T-helper 2 cell treated with Interferon-gamma antibody and Interleukin-4, amounts not matched to agents 100 ng/mL and 5 ng/mL, for 36 hours (primary cell): Measurements from ENCODE around the gene TMEM147. TPM values are rescaled to one million over a fixed set of nuclear protein-coding genes. Genes with fewer than 3 reads are reported as not detected.
"Not testable (repeated sequence)": the region's sequence is repeated elsewhere in the genome, so short reads cannot be mapped to it uniquely, and the experiment has no call there.

ENCODE experiments used
- intact Hi-C: fragments of 100-400 bp; cut with micrococcal nuclease; formaldehyde crosslinking; loops from one replicate; pipeline ENCODE4 v1.15.1; 2023
- total RNA-seq: library from RNA; stranded (reverse); gene quantifications from 2 replicates; pipeline ENCODE4 v1.2.3, GENCODE V29; 2022

Gene TMEM147
- total RNA-seq, 1 donor from 2014 or later = 58.6 TPM

DNA sequence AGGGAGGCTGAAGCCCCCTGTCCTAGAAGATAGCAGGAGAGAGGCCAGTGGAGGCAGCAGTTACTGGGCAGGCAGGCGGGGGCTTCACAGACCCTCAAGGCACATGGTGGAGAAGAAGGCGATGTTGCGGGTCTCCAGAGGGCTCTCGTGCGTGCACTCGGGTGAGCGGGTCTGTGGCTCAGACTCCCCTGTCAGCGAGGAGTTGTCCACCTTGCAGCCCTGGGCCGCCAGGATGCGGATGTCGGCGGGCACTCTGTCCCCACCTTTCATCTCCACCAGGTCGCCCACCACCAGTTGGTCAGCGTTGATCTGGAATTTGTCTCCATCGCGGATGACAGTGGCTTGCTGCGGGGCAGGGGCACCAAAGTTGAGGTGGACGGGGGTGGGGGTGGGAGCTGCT lies 14.8 kb downstream of the TMEM147 start:
- intact Hi-C loops = no loop called here

DNA sequence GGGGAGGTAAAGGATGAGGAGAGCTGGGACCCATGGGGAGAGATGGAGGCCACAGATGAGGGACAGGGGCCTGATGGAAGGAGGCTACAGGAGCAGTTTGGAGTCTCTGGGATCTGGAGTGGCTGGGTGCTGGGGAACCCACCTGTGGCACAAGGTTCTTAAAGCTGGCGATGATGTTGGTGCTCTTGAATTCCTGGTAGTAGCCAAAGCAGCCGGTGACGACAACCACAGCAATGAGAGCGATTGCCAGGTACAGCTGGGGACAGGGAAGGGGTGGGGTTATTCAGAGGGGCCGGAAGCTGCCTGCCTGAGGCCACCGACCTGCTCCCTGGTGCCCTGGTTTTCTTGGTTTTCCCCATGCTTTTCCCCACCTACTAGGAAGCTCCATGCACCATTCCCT lies 15.3 kb downstream of the TMEM147 start:
- intact Hi-C loops = no loop called here

DNA sequence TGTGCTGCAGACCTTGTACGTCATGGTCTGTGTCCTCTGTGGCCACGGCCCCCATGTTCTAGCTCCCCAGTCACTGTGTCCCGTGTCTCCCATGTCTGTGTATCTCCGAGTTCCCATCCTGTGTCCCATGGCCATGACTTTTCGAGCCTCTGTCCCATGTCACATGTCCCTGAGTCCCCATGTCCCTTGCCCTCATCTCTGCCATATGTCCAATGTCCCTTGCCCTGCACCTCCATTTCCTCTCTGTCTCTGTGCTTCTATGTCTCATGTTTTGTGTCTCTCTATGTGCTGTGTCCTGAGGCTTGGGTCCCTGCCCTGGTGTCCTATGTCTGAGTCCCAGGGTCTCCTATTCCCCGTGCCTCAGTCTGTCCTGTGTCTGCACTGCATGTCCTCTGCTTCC lies 16.0 kb downstream of the TMEM147 start:
- intact Hi-C loops = no loop called here

DNA sequence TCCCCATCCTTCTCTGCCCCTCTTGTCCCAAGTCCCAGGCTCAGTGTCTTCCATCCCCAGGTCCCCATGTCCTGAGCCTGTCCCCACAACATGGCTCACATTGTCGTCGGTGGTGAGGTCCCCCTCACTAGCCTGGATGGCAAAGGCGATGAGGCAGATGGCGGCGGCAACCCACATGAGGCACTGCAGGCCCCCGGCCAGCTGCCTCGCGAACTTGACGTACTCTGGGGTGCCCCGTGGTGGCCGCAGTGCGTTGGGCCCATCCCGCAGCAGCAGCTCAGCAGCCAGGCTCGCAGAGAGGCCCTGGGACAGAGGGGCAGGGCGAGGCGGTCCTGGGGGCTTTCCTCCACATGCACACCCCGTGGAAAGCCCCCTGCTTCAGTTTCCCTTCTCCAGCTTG lies 16.9 kb downstream of the TMEM147 start:
- intact Hi-C loops = no loop called here

DNA sequence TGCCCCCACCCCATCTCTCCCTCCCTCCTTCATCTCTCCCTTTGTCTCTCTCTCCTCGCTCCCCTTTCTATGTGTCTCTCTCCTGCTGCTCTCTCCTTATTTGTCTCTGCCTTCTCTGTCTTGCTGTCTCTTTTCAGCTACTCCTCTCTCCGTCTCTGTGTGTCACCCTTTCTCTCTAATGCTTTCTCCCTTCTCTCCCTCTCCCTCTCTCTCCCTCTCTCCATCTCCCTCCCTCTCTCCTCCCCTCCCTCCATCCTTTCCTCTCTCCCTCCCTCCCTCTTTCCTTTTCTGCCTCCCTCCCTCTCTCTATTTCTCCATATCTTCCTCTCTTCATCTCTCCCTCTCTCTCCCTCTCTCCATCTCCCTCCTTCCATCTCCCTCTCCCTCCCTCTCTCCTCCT lies 17.4 kb downstream of the TMEM147 start:
- intact Hi-C loops = no loop called here

DNA sequence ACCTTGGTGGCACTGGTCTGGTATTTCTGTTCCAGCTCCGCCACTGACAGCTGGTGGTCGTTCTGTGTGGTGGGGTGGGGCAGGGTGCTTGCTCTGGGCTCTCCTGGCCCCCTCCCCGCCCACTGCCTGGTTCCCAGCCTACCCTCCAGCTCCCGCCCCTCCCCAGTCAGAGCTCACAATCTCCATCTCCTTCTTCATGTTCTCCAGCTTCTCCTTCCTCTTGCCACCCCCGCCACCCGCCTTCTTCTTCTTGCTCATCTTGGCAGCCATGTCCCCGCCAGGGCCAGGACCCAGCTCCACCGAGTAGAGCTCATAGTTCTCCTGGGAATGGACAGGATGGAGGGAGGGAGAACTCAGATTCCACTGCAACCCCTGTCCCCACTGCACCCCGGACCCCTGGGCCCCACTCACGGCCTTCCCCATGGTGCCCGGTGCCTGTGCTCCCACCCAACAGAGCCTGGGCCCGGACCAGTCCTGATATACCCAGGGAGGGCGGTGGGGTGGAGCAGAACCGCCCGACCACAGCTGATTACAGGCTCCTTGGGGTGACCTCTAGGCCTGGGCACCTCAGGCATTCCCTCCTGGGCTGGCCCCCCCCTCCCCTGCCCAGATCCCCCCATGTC lies 17.9 kb downstream of the TMEM147 start, which contains the start of gene ATP4A:
TSS of gene ATP4A (minus strand) at position 452 of the 623 bp plus-strand sequence. CDS start at position 423, 29 bp downstream.
- intact Hi-C loops = no loop called here

DNA sequence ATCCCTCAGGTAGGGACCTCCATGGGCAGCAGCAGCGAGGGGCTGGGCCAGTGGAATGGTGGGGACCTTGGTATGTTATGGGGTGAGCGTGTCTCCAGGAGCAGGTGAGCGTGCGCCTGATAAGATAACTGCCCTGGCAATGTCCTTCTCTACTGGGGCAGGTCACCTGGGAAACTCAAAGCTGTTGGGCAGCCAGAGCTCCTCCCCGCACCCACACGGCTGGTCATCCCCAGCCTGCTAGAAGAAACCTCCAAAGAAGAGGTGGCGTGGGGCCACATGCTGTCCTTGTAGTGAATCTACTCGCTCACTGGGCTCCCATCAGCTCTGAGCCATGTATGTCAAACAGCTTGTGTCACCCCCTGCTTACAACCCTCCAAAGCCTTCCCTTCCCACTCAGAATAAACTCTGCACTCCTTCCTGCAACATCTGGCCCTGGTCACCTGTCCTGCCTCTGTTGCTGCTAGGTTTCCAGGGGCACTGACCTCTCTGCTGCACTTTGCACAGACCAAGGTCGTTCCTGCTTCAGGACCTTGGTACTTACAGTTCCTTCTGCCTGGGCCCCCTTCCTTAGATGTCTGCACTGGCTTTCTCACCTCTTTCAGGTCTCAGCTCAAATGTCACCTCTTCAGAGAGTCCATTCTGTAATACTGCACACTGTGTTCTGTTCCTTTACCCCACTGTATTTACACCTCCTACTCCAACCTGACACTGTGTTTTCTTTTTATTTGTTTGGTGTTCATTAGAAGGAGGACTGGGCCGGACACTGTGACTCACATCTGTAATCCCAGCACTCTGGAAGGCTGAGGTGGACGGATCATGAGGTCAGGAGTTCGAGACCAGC lies 19.8 kb downstream of the TMEM147 start:
- intact Hi-C loops = no loop called here

DNA sequence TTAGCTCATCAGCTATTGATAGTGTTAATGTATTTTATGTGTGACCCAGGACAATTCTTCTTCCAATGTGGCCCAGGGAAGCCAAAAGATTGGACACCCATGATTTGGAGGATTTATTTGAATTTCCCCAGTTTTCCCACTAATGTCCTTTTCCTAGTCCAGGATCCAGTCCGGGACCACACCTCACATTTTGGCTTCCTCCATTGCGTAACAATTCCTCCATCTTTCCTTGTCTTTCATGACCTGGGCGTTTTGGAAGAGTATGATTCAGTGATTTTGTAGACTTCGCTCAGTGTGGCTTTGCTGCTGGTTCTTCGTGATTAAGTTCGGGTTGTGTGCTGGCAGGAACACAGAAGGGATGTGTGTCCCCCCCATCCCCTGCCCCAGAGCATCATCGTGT lies 21.3 kb downstream of the TMEM147 start:
- intact Hi-C loops = no loop called here

DNA sequence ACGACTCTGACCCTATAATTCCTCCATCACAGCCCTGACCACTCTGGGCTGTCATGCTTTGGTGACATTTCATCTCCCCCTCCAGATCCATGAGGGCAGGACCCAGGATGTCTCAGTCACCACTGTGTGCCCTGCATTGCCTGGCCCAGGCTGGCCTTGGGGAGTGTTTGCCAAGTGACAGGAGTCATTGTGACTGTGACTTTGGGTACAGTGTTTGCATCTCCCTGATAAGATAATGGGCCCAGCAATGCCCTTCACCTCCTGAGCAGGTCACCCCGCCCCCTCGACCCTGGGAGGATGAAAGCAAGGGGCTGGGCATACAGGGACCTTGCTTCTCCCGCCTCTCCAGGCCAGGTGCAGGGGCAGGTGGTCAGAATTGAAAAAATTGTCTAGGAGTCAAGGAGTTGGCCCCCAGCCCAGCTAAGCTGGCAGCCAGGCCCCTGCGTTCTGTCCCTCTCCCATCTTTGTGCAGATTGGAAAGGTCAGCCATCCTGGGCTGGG lies 23.9 kb downstream of the TMEM147 start:
- intact Hi-C loops = no loop called here

DNA sequence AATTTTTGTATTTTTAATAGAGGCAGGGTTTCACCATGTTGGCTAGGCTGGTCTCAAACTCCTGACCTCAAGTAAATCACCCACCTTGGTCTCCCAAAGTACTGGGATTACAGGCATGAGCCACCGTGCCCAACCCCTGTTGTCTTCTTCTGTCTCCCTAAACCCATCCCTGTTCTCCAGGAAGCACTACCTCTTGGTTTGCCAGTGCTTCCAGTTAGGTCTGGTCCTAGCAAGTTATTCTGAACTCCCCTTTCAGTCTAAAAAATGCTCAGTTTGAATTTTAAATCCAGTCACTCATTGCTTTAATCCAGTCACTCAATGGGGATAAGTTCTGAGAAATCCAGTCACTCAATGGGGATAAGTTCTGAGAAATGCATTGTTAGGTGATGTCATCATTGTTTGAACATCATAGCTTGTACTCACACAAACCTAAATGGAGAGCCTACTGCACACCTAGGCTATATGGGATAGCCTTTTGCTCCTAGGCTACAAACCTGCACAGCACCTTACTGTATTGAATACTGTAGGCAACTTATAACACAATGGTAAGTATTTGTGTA lies 26.1 kb downstream of the TMEM147 start:
- intact Hi-C loops = no loop called here

DNA sequence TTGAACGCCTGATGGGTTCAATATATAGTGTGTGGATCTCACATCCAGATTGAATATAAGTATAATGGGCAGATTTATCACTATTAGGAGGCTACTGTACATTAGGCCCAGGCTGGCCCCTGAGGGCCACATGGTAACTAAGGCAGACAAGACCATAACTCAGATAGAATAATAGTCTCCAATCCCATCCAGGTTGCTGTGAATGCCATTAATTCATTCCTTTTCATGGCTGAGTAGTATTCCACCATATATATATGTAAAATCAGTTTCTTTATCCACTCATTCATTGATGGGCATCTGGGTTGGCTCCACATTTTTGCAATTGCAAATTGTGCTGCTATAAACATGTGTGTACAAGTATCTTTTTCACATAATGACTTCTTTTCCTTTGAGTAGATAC lies 32.5 kb downstream of the TMEM147 start:
- intact Hi-C loops = no loop called here

DNA sequence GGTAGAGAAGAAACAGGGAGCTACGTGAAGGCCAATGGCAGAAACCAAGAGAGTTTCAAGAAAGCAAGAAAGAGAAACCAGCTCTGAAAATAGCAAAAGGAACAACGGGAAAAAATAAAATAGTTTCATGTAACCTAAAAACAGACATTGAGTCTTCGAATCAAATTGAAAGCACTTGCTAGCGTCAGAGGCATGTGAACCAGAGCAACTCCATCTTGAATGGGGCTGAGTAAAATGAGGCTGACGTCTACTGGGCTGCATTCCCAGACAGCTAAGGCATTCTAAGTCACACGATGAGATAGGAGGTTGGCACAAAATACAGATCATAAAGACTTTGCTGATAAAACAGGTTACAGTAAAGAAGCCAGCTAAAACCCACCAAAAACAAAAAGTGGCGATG lies 33.3 kb downstream of the TMEM147 start:
- intact Hi-C loops = no loop called here

DNA sequence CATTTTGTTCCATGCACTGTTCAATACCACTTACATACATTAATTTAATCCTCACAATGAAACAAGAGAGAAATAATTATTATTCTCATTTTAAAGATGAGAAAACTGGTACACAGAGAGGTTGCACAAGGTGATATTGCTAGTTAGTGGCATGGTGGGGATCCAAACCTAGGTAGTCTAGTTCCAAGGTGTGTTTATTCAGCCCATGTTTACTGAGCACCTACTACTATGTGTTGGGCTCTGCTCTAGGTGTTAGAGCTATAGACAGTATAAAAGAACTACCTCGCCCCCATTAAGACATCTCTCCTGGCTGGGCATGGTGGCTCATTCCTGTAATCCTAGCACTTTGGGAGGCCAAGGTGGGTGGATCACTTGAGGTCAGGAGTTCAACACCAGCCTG lies 37.3 kb downstream of the TMEM147 start:
- intact Hi-C loops = no loop called here

DNA sequence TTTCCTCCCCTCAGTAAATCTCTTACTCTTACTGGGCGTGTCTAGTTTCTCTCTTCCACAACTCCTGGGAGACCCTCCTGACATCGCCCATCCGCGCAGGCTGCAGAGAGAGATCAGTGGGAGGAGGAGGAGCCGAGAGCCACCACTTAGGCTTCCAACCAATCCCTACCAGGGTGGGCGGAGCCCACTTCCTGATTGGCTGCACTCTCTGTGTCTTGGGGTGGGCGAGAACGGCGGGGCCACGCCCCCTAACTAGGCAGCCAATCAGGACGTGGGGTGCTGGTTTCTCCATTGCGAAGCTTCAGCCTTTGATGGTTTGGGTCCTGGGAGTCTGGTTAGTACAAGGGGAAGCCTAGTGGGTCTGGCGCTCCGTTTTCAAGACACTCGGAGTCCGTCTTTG lies 40.4 kb downstream of the TMEM147 start, which contains the start of gene PMIS2:
TSS of gene PMIS2 (plus strand) at position 326 of the 400 bp plus-strand sequence. CDS start 87 bp downstream, outside the sequence.
- intact Hi-C loops = no loop called here

DNA sequence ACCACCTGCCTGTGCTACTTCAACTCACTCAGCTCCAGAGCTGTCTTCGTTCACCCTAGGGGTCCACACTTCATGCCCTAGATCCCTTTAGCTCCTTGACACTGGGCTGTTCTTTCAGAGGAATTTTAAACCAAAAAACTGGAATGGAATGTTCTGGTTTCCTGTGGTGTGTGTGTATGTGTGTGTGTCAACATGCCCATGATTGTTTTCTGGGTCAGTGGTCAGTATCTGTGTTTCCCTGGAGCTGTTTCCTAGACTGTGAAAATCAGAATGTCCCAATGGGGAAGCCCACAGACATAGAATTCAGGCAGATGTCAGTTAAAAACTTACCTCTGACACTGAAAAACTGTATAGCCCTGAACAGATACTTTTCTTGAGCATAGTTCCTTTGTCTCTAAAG lies 41.9 kb downstream of the TMEM147 start:
- intact Hi-C loops = no loop called here

DNA sequence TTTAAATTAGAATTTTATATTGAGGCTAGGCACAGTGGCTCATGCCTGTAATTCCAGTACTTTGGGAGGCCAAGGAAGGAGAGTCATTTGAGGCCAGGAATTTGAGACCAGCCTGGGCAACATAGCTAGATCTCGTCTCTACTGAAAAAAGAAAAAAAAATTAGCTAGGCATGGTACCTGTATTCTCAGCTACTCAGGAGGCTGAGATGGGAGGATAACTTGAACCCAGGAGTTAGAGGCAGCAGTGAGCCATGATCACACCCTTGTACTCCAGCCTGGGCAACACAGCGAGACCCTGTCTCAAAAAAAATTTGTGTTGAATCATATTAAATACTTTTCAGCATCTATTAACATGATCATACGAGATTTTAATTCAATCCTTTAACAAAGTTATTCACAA lies 45.4 kb downstream of the TMEM147 start:
- intact Hi-C loops = no loop called here

DNA sequence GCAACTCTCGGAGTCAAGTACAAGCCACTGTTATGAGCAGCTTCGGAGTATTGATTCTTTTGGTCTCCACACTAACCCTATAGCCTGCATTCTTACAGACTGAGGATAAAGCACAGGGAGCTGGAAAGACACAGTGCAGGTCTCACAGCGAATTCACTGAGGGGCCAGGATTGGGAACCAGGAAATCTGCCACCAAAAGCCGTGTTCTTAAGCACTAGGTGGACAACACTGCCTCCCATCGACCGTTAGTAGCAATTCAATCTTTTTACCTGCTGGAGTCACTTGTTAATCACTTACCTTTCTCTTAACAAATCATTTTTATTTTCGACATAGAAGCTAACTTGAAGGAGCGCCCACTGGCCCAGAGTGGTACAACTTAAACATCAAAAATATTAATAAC lies 46.8 kb downstream of the TMEM147 start:
- intact Hi-C loops = loop anchor here (1.0 kb wide), 2 partner anchors 43 to 82 kb away; no protein-coding TSS in a partner anchor

DNA sequence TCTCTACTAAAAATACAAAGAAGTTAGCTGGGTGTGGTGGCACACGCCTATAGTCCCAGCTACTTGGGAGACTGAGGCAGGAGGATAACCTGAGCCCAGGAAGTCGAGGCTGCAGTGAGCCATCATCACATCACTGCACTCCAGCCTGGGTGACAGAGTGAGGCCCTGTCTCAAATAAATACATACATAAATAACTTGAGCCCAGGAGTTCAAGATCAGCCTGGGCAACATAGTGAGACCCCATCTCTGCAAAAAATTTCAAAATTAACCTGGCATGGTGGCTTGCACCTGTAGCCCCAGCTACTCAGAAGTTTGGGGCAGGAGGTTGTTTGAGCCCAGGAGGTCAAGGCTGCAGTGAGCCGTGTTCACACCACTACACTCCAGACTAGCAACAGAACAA lies 49.6 kb downstream of the TMEM147 start:
- intact Hi-C loops = not testable (repeated sequence)

DNA sequence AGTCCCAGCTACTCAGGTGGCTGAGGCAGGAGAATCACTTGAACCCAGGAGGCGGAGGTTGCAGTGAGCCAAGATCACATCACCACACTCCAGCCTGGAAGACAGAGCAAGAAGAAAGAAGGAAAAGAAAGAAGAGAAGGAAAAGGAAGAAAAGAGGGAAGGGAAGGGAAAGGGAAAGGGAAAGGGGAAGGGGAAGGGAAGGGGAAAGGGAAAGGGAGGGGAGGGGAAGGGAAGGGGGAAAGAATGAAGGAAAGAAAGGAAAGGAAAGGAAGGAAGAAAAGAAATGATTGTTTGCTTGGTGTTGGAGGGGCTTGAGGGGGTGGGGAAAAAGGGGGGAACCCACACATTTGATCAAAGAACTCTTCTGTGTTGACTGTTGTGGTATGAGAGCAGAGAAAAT lies 50.5 kb downstream of the TMEM147 start:
- intact Hi-C loops = no loop called here

DNA sequence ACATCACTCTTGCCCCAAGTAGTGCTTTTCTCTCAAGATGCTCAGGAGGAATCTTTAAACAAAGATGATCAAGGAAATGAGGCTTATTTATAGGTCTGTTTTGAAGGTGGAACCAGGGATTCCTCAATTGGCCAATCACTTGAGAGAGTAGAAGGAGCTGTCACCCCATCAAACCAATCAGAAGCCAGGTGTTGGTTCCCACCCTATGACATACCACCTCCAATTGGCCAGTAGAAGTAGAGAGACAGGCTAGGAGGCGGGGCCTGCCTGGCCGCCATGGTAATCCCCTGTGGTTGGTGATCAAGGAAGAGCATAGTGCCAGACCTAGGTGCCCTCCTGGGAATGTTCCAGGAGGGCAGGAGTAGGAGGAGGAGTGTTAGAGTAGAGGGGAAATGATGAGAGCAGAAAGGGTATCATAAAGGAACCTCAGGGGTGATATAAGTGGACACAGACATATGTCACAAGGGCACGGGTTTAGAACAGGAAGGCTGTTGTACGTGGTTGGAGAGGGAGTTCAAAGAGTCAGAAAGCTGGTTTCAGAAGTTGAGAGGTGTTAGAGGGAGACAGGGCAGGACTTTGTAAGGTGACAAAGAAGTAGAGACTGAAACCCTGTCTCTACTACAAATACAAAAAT lies 51.1 kb downstream of the TMEM147 start:
- intact Hi-C loops = no loop called here
